Cerebellar cortex (tissue), 1 donor: ENCODE data around the gene TIPARP.

ENCODE experiments used
- DNase-seq: peaks from one replicate; pipeline ENCODE4 v3.0.0-alpha.2; 2015; ENCODE audit warnings: low spot score

Gene TIPARP, protein sequence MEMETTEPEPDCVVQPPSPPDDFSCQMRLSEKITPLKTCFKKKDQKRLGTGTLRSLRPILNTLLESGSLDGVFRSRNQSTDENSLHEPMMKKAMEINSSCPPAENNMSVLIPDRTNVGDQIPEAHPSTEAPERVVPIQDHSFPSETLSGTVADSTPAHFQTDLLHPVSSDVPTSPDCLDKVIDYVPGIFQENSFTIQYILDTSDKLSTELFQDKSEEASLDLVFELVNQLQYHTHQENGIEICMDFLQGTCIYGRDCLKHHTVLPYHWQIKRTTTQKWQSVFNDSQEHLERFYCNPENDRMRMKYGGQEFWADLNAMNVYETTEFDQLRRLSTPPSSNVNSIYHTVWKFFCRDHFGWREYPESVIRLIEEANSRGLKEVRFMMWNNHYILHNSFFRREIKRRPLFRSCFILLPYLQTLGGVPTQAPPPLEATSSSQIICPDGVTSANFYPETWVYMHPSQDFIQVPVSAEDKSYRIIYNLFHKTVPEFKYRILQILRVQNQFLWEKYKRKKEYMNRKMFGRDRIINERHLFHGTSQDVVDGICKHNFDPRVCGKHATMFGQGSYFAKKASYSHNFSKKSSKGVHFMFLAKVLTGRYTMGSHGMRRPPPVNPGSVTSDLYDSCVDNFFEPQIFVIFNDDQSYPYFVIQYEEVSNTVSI

GRCh38 chr3:156674046-156674910 is at the start of gene TIPARP:
TIPARP (plus strand) TSS chr3:156674590; CDS start chr3:156677698, 3,108 bp downstream.
- peak; percentile 96 for DNase-seq

GRCh38 chr3:156626104-156626503 is 48.3 kb upstream of the TIPARP start:
- no peak for DNase-seq

- DNase-seq = no peak
Measured at GRCh38 chr3:156627946-156628569, 46.3 kb upstream of the TIPARP start.

GRCh38 chr3:156628836-156629618 is 45.4 kb upstream of the TIPARP start:
- DNase-seq = no peak

- DNase-seq = no peak
Measured at GRCh38 chr3:156630081-156630772, 44.2 kb upstream of the TIPARP start.

GRCh38 chr3:156630773-156631093 is 43.7 kb upstream of the TIPARP start:
- DNase-seq = no peak

DNA sequence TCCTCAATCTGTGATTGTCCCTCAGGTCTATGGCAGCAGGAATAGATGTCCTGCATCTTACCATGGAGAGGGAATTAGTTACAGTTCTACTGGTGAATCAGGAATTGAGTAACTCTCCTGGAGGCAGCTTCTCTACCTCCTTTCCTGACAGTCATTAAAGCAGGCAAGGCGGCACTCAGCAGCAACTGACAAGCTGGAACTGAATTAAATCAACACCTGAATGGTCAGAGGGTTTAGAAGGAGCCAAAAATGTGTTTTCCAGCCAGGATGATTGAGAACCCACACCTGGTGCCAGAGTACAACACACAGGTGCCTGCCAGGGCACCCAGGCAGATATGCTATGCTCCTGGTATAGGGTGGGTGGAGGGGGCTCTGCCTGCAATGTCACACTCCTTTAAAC is 43.1 kb upstream of the TIPARP start:
- DNase-seq = no peak

DNA sequence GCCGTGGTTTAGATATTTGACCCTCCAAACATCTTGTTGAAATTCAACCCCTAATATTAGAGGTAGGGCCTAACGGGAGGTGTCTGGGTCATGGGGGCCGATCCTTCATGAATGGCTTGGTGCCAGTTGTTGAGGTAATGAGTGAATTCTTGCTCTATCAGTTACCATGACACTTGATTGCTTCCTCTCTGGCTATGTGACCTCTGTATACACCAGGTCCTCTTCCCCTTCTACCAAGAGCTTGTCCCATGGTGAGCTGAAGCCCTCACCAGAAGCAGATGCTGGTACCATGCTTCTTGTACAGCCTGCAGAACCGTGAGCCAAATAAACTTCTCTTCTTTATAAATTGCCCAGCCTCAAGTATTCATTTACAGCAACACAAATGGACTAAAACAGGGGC is 41.8 kb upstream of the TIPARP start:
- no peak for DNase-seq

GRCh38 chr3:156633335-156633734 is 41.1 kb upstream of the TIPARP start:
- no peak for DNase-seq

- no peak for DNase-seq
Measured at GRCh38 chr3:156635034-156635433, 39.4 kb upstream of the TIPARP start.

- no peak for DNase-seq
Measured at GRCh38 chr3:156635973-156636372, 38.4 kb upstream of the TIPARP start.

GRCh38 chr3:156637480-156638022 is 36.8 kb upstream of the TIPARP start:
- no peak for DNase-seq

DNA sequence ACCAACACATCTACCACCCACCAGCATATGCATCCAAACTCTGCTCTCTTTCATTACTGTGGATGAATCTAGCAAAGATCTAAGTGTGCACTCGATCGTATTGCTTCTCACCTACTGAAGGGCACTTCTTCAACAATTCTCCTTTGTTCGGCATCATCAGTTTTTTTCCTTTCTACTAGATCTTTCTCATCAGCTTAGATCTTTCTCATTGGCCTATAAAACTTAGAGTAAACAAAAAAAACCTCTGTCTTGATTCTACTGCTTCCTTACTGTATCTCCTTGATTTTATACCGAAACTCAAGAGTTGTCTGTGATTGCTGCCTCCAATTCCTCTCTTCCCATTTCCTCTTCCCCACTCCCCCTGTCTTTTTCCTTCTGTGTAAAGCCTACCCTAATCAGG is 36.1 kb upstream of the TIPARP start:
- no peak for DNase-seq

DNA sequence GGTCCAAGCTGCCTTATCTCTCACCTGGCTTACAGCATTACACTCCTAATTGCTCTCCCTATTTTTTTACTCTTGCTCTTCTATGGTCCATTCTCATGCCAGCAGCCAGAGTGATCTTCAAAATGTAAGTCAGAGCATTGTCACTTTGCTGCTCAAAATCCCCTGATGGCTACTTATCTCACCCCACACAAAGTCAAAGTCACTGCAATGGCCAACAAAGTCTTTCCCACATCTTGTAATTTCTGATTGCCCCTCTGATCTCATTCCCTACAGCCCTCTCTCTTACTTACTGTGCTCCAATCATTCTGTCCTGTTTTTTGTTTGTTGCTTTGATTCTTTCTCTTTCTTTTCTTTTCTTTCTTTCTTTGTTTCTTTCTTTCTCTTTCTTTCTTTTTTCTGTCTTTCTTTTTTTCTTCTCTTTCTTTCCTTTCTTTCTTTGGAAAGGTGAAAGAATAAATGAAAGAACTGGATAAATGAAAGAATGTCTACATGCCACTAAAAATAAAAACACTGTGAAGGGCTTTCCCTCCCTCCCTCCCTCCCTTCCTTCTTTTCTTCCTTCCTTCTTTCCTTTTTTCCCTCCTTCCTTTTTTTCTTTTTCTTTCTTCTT is 34.9 kb upstream of the TIPARP start:
- no peak for DNase-seq

DNA sequence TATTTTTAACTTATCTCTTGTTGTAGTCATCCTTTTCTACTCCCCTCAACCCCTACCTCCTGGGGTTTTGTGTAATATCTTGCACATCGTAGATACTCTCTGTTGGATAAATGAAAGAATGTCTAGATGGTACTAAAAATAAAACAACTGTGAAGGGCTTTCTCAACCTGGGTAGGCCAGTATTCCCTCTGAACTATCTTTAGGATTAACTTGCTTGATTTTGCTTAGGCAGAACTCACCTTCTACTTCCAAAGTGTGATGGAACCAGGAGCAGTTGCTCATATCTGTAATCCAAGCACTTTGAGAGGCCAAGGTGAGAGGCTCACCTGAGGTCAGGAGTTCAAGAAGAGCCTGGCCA is 32.8 kb upstream of the TIPARP start:
- no peak for DNase-seq

DNA sequence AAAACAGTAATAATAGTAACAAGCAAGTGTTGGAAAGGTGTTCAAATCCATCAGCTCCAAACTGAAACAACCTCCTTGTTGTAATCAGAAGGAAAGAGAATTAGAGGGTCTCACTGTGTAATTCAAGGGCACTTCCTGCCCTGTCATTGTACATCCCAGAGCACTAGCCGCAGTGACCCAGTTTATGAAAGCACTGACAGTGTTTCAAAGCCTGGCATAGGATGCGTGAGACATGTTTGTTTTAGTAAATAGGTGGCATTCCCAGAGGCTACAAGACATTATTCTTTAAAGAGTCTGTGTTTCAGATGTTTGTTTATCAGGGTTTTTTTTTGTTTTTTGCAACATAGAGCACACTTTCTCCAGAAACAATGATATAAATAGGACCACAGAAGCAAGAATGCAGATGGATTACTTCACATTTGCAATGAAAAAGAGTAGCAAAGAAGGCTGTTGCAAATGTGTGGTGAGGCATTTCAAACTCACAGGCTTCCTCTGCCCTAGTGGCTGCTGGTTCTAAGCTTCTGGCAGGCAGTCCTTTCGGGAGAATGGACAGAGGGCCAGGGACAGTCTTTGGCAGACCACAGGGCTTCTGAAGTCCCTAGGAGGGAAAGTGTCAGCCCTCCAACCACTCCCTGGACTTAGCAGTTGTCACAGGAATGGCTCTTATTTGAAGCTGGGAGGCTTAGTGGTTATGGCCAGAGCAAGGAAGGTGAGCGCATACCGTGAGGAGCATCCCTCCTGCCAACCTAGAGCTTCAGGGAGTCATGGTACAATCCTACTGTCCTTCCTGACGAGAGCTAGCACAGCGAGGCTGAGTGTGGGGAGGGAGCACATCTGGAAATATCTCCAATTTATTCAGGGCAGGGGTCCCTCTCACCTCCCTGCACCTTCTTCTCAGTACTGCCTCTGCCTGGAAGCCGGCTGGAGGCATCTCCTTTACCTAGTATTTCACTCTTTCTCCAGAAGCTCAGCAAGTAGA is 31.4 kb upstream of the TIPARP start:
- DNase-seq = peak; percentile 22

- DNase-seq = no peak
Measured at GRCh38 chr3:156643729-156644389, 30.5 kb upstream of the TIPARP start.

GRCh38 chr3:156644958-156645357 is 29.4 kb upstream of the TIPARP start:
- no peak for DNase-seq
